H1 (cell line): Measurements from ENCODE around the gene SLC8A1. TPM values are rescaled to one million over a fixed set of nuclear protein-coding genes. Genes with fewer than 3 reads are reported as not detected.

ENCODE experiments used
- CTCF ChIA-PET: fragments of 300-600 bp; sonication (Branson Sonifier 250); formaldehyde crosslinking; loops from one replicate; lab custom pipeline; 2021; ENCODE audit not compliant: partially characterized antibody; lab: Charles Lee
- POLR2A ChIA-PET: fragments of 300-600 bp; sonication (Branson Sonifier 250); formaldehyde crosslinking; loops from one replicate; lab custom pipeline; 2021; ENCODE audit warnings: inconsistent platforms; ENCODE audit not compliant: partially characterized antibody; lab: Charles Lee
- DNase-seq, 2 experiments: peaks; one replicate each; pipeline versions ENCODE4 v3.0.0 to v3.0.0-alpha.2; 2010 to 2022; ENCODE audit warnings: low spot score in 2 of 2, low read depth in 1 of 2, mixed read lengths in 1 of 2
- FAIRE-seq: peaks from 2 replicates; lab custom pipeline; 2011; peaks lifted over from hg19 to GRCh38; lab: Jason Lieb, UNC
- H2AFZ ChIP-seq: 2 replicates; pipeline ENCODE4 v1.8.1; 2012; ENCODE audit warnings: low read length, inconsistent platforms
- H2AK5ac ChIP-seq: 2 replicates; pipeline ENCODE4 v1.6.1; 2013; ENCODE audit warnings: low read depth, low read length
- H2BK120ac ChIP-seq: replicated peaks from 2 replicates; pipeline ENCODE3; 2013; ENCODE audit warnings: low read depth, low read length, inconsistent platforms
- H2BK12ac ChIP-seq: 2 replicates; pipeline ENCODE4 v1.6.1; 2013; ENCODE audit warnings: low read depth, low read length
- H2BK15ac ChIP-seq: 2 replicates; pipeline ENCODE4 v1.6.1; 2013; ENCODE audit warnings: low read length
- H2BK20ac ChIP-seq: 2 replicates; pipeline ENCODE4 v1.6.1; 2013; ENCODE audit warnings: low read length
- H2BK5ac ChIP-seq: 2 replicates; pipeline ENCODE4 v1.6.1; 2013; ENCODE audit warnings: low read depth, low read length
- H3K14ac ChIP-seq: 2 replicates; pipeline ENCODE4 v1.6.1; 2013; ENCODE audit warnings: inconsistent platforms; ENCODE audit not compliant: insufficient read length
- H3K18ac ChIP-seq: 2 replicates; pipeline ENCODE4 v1.6.1; 2013; ENCODE audit warnings: low read length; ENCODE audit errors: extremely low read depth
- H3K23ac ChIP-seq: 2 replicates; pipeline ENCODE4 v1.6.1; 2013; ENCODE audit warnings: inconsistent platforms; ENCODE audit not compliant: insufficient read length
- H3K23me2 ChIP-seq: 2 replicates; pipeline ENCODE4 v1.6.1; 2013; ENCODE audit warnings: low read depth, low read length
- H3K27ac ChIP-seq: 2 replicates; pipeline ENCODE4 v1.6.1; 2011; ENCODE audit warnings: low read depth, low read length, inconsistent platforms
- H3K27me3 ChIP-seq, 4 experiments: replicated peaks in 1 of 4; 1 replicate in 1 of 4; 2 replicates in 3 of 4; pipeline versions ENCODE4 v1.6.1 to v1.8.1; 2011 to 2013; ENCODE audit warnings: low read length in 3 of 4, mild to moderate bottlenecking in 3 of 4, inconsistent platforms in 2 of 4, mixed read lengths in 2 of 4, moderate library complexity in 1 of 4; ENCODE audit not compliant: control insufficient read depth in 3 of 4, insufficient read depth in 3 of 4; ENCODE audit errors: extremely low read depth in 1 of 4
- H3K36me3 ChIP-seq, 4 experiments: 2 replicates each; pipeline versions ENCODE4 v1.6.1 to v1.8.1; 2011 to 2013; ENCODE audit warnings: mild to moderate bottlenecking in 4 of 4, low read length in 3 of 4, moderate library complexity in 2 of 4, control low read depth in 1 of 4, inconsistent platforms in 1 of 4; ENCODE audit not compliant: insufficient read depth in 4 of 4, control insufficient read depth in 2 of 4
- H3K4ac ChIP-seq: replicated peaks from 2 replicates; pipeline ENCODE3; 2013; ENCODE audit warnings: low read length, low read depth, mixed read lengths, inconsistent platforms; ENCODE audit not compliant: insufficient read length
- H3K4me1 ChIP-seq, 4 experiments: replicated peaks in 1 of 4; 1 replicate in 1 of 4; 2 replicates in 3 of 4; pipeline versions ENCODE4 v1.6.1 to v1.8.1; 2011 to 2013; ENCODE audit warnings: low read length in 3 of 4, inconsistent platforms in 2 of 4, mixed read lengths in 1 of 4; ENCODE audit not compliant: insufficient read depth in 4 of 4, control insufficient read depth in 3 of 4
- H3K4me2 ChIP-seq, 2 experiments: 2 replicates each; pipeline versions ENCODE4 v1.6.1 to v1.8.1; 2011 to 2013; ENCODE audit warnings: low read depth in 2 of 2, low read length in 2 of 2, control low read depth in 1 of 2, inconsistent platforms in 1 of 2, mild to moderate bottlenecking in 1 of 2; ENCODE audit not compliant: insufficient read depth in 1 of 2
- H3K4me3 ChIP-seq, 4 experiments: fragments of 200-600, 300-600 bp in 1 of 4; sonication (generic), shearing (Covaris generic), sonication (Bioruptor Twin) in 1 of 4; 2 replicates each; pipeline versions ENCODE4 v1.5.1 to v1.8.1; 2011 to 2016; ENCODE audit warnings: low read length in 4 of 4, low read depth in 3 of 4, control low read depth in 2 of 4, inconsistent platforms in 2 of 4, mild to moderate bottlenecking in 2 of 4, mixed read lengths in 1 of 4, moderate library complexity in 1 of 4; ENCODE audit not compliant: insufficient read depth in 2 of 4; ENCODE audit errors: extremely low read depth in 1 of 4
- H3K56ac ChIP-seq: replicated peaks from 2 replicates; pipeline ENCODE3; 2013; ENCODE audit warnings: low read depth, mild to moderate bottlenecking, mixed read lengths, low read length, inconsistent platforms; ENCODE audit not compliant: insufficient read length
- H3K79me1 ChIP-seq: 2 replicates; pipeline ENCODE4 v1.6.1; 2013; ENCODE audit warnings: low read depth, low read length, control low read depth
- H3K79me2 ChIP-seq, 2 experiments: 2 replicates each; pipeline versions ENCODE4 v1.6.1 to v1.8.1; 2012 to 2013; ENCODE audit warnings: low read length in 2 of 2, mild to moderate bottlenecking in 2 of 2, inconsistent platforms in 1 of 2; ENCODE audit not compliant: insufficient read depth in 2 of 2, control insufficient read depth in 1 of 2
- H3K9ac ChIP-seq, 4 experiments: replicated peaks in 1 of 4; 1 replicate in 1 of 4; 2 replicates in 3 of 4; pipeline versions ENCODE4 v1.6.1 to v1.8.1; 2011 to 2013; ENCODE audit warnings: low read depth in 3 of 4, low read length in 3 of 4, control low read depth in 2 of 4, mild to moderate bottlenecking in 2 of 4, moderate library complexity in 2 of 4, inconsistent platforms in 1 of 4; ENCODE audit errors: extremely low read depth in 1 of 4
- H3K9me3 ChIP-seq, 2 experiments: 2 replicates each; pipeline versions ENCODE4 v1.6.1 to v1.8.1; 2012 to 2013; ENCODE audit warnings: mild to moderate bottlenecking in 2 of 2, moderate library complexity in 2 of 2, control low read depth in 1 of 2, inconsistent platforms in 1 of 2, low read depth in 1 of 2, low read length in 1 of 2, mixed read lengths in 1 of 2; ENCODE audit not compliant: insufficient read depth in 2 of 2
- H4K20me1 ChIP-seq, 2 experiments: replicated peaks in 1 of 2; 2 replicates each; pipeline versions ENCODE3 to v1.8.1; 2011 to 2013; ENCODE audit warnings: inconsistent platforms in 2 of 2, low read length in 2 of 2, mild to moderate bottlenecking in 1 of 2; ENCODE audit not compliant: insufficient read depth in 2 of 2, control insufficient read depth in 1 of 2
- H4K5ac ChIP-seq: 2 replicates; pipeline ENCODE4 v1.6.1; 2013; ENCODE audit warnings: low read length, low read depth, mixed read lengths, inconsistent platforms; ENCODE audit not compliant: insufficient read length
- H4K8ac ChIP-seq: 2 replicates; pipeline ENCODE4 v1.8.0; 2013; ENCODE audit warnings: mild to moderate bottlenecking, moderate library complexity, low read length, inconsistent platforms; ENCODE audit not compliant: insufficient read depth; ENCODE audit errors: extremely low read depth
- H4K91ac ChIP-seq: replicated peaks from 2 replicates; pipeline ENCODE3; 2013; ENCODE audit warnings: low read length, mixed read lengths, inconsistent platforms; ENCODE audit not compliant: insufficient read length
- CBX5 ChIP-seq: fragments of 300-800, 300-1000 bp; sonication (generic); IDR thresholded peaks from 2 replicates; pipeline ENCODE4 v1.7.1; 2016; ENCODE audit warnings: antibody characterized with exemption, low read length, low read depth
- CEBPB ChIP-seq: IDR thresholded peaks from 2 replicates; pipeline ENCODE4 v1.6.1; 2012; ENCODE audit warnings: low read depth, low read length
- CHD1 ChIP-seq: IDR thresholded peaks from 2 replicates; pipeline ENCODE4 v1.6.1; 2012; ENCODE audit warnings: low read depth, low read length, improper control_type of control experiment
- EP300 ChIP-seq, 2 experiments: IDR thresholded peaks; 1 replicate in 1 of 2; 2 replicates in 1 of 2; pipeline ENCODE4 v1.6.1; 2011 to 2012; ENCODE audit warnings: low read depth in 2 of 2, low read length in 2 of 2, mild to moderate bottlenecking in 2 of 2, borderline replicate concordance in 1 of 2, inconsistent platforms in 1 of 2, moderate library complexity in 1 of 2
- HDAC2 ChIP-seq, 2 experiments: fragments of 300-600 bp in 1 of 2; sonication (generic) in 1 of 2; IDR thresholded peaks; 2 replicates each; pipeline ENCODE4 v1.6.1; 2011 to 2012; ENCODE audit warnings: low read depth in 2 of 2, low read length in 2 of 2, mild to moderate bottlenecking in 2 of 2, moderate library complexity in 2 of 2, borderline replicate concordance in 1 of 2, inconsistent platforms in 1 of 2
- JUN ChIP-seq: IDR thresholded peaks from 2 replicates; pipeline ENCODE4 v1.6.1; 2011; ENCODE audit warnings: low read depth, mild to moderate bottlenecking, improper control_type of control experiment, low read length
- MAFK ChIP-seq: IDR thresholded peaks from 2 replicates; pipeline ENCODE4 v1.6.1; 2012; ENCODE audit warnings: low read depth, mild to moderate bottlenecking, improper control_type of control experiment, low read length
- NANOG ChIP-seq: IDR thresholded peaks from 2 replicates; pipeline ENCODE4 v1.6.1; 2011; ENCODE audit warnings: low read length, low read depth, mild to moderate bottlenecking, inconsistent platforms; ENCODE audit not compliant: insufficient read depth, poor library complexity, severe bottlenecking
- POLR2AphosphoS5 ChIP-seq: IDR thresholded peaks from 2 replicates; pipeline ENCODE4 v1.6.1; 2011; ENCODE audit warnings: low read depth, low read length
- SIRT6 ChIP-seq: IDR thresholded peaks from one replicate; pipeline ENCODE4 v1.7.1; 2012; ENCODE audit warnings: low read length, inconsistent platforms
- WGBS, 2 experiments: shearing (Covaris generic) in 1 of 2; methylation state at CpG; one replicate each; pipeline versions ENCODE4 v1.1.6 to v1.1.7; 2013 to 2015; ENCODE audit warnings: low lambda C conversion rate in 2 of 2, mixed read lengths in 2 of 2, inconsistent platforms in 1 of 2, low coverage in 1 of 2, missing lambda C conversion rate in 1 of 2; ENCODE audit not compliant: insufficient replicate concordance in 2 of 2, insufficient coverage in 1 of 2, insufficient read length in 1 of 2; ENCODE audit errors: extremely low coverage in 1 of 2, missing lambda C conversion rate in 1 of 2; 5-methylcytosine and 5-hydroxymethylcytosine counted together
- polyA plus RNA-seq, 7 experiments: library from polyadenylated mRNA; depleted of rRNA in 3 of 7; stranded (reverse) in 5 of 7; unstranded in 2 of 7; fragments of >200 nt in 5 of 7; fragments of 200-250 nt in 2 of 7; gene quantifications; 1 replicate in 5 of 7; 2 replicates in 1 of 7; 4 replicates in 1 of 7; pipeline versions ENCODE4 v1.2.1 to v1.2.3, GENCODE V29; 2011 to 2013; ENCODE audit warnings: missing spikeins in 2 of 7, mixed read lengths in 2 of 7
- total RNA-seq: library from RNA; stranded (reverse); fragmentation: NEBNext Ultra II Directional; extraction: Animal tissue kit (Norgen Biotek cat#: 25700); gene quantifications from 2 replicates; pipeline ENCODE4 v1.2.1, GENCODE V29; 2021
- TF ChIP-seq, protein P1 (sequence below): IDR thresholded peaks from 2 replicates; pipeline ENCODE4 v1.6.1; 2011; ENCODE audit warnings: low read length, improper control_type of control experiment
- TF ChIP-seq, protein P2 (sequence below): IDR thresholded peaks from 2 replicates; pipeline ENCODE4 v1.6.1; 2011; ENCODE audit warnings: low read depth, mild to moderate bottlenecking, low read length; ENCODE audit not compliant: insufficient read depth

Gene SLC8A1
- total and polyA plus RNA-seq, 2 of the 8 experiments (the other 6 are each of a cell fraction or from before 2014, with no cell fraction given), result 0.68 to 3.6 TPM

DNA sequence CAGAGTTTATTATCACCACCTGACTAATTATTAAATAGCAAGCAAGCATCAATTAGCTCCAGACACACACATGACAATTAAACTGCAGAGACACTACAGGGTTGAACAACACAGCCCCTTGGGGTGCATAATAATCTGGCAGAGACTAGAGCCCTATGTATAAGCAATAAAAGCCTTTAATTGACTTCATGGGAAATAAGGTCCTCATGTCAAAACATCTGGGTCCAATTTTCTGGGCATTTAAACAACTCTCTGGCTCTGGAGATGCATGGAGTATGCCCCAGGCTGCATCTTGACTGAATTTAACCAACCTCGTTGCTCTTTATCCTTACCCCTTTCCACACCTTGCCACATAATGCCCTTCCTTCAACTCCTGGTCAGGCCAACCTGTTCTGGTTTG, 402.1 kb downstream of the SLC8A1 start:
- no peak overlapping the region for H3K4me3 ChIP-seq
- H3K9me3 ChIP-seq, result no peaks in the 10 kb centered on the region
- no peak overlapping the region for H2BK120ac ChIP-seq
- no peak overlapping the region for H2BK12ac ChIP-seq
- H2AFZ ChIP-seq, result no peak overlapping the region
- no peak overlapping the region for H2AK5ac ChIP-seq
- 90% methylated on average over 1 of the region's 1 CpG; no CpG with 5 or more reads in 1 of the 2 experiments for WGBS, 2 experiments
- no peak overlapping the region for H3K56ac ChIP-seq
- H4K5ac ChIP-seq, result no peak overlapping the region
- no peak overlapping the region for H3K23ac ChIP-seq
- H3K4me2 ChIP-seq, result no peak overlapping the region
- no peaks in the 10 kb centered on the region for H3K79me2 ChIP-seq
- no peaks in the 10 kb centered on the region for H3K4me1 ChIP-seq
- H2BK5ac ChIP-seq, result no peak overlapping the region
- DNase-seq (no peak), FAIRE-seq (no peak)
- no peak overlapping the region for H3K14ac ChIP-seq
- POLR2A ChIA-PET, result no interaction called here
- no peak overlapping the region for H4K91ac ChIP-seq
- H4K20me1 ChIP-seq, result no peaks in the 10 kb centered on the region
- no peaks in the 10 kb centered on the region for H3K23me2 ChIP-seq
- H3K4ac ChIP-seq, result no peak overlapping the region
- H2BK20ac ChIP-seq, result no peak overlapping the region
- H3K36me3 ChIP-seq, result no peaks in the 10 kb centered on the region
- no peak overlapping the region for H3K27ac ChIP-seq
- H4K8ac ChIP-seq, result no peak overlapping the region
- no peak overlapping the region for H3K18ac ChIP-seq
- CTCF ChIA-PET, result interaction anchor here (0.6 kb wide), 1 partner anchor 303 kb away, joined by 3 read pairs; no protein-coding TSS in a partner anchor
- H2BK15ac ChIP-seq, result no peak overlapping the region
- H3K9ac ChIP-seq, result no peak overlapping the region
- no peaks in the 10 kb centered on the region for H3K79me1 ChIP-seq
- peaks cover 0 to 1% (median 0%) of the 10 kb centered on the region in 4 experiments; a peak in 1 of 7 replicates for H3K27me3 ChIP-seq
- no peak for TF ChIP-seq JUN
- TF ChIP-seq CBX5, result no peak
- no peak for TF ChIP-seq EP300 (IDR thresholded peaks at IDR 0.05; ENCODE audit: borderline replicate concordance in 1 of 2, low read depth in 2 of 2, low read length in 2 of 2)
- TF ChIP-seq SIRT6, result no peak
- TF ChIP-seq, protein P1, sequence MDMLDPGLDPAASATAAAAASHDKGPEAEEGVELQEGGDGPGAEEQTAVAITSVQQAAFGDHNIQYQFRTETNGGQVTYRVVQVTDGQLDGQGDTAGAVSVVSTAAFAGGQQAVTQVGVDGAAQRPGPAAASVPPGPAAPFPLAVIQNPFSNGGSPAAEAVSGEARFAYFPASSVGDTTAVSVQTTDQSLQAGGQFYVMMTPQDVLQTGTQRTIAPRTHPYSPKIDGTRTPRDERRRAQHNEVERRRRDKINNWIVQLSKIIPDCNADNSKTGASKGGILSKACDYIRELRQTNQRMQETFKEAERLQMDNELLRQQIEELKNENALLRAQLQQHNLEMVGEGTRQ, result no peak
- TF ChIP-seq POLR2AphosphoS5, result no peak
- no peak for TF ChIP-seq CEBPB
- TF ChIP-seq NANOG, result no peak
- no peak for TF ChIP-seq HDAC2 (IDR thresholded peaks at IDR 0.05; ENCODE audit: borderline replicate concordance in 1 of 2, low read depth in 2 of 2, low read length in 2 of 2)
- TF ChIP-seq, protein P2, sequence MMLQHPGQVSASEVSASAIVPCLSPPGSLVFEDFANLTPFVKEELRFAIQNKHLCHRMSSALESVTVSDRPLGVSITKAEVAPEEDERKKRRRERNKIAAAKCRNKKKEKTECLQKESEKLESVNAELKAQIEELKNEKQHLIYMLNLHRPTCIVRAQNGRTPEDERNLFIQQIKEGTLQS, result no peak
- no peak for TF ChIP-seq CHD1
- TF ChIP-seq MAFK, result no peak
